Measurements from ENCODE around the gene ADCY2. TPM values are rescaled to one million over a fixed set of nuclear protein-coding genes. Genes with fewer than 3 reads are reported as not detected.
A peak's percentile ranks its signal among the peaks of the same experiment; 100 is the strongest.

Gene ADCY2
- total RNA-seq, 2 experiments from 2014 or later, result not detected

- no peaks in the 10 kb centered on the region for H3K27me3 Mint-ChIP-seq (ENCODE audit: low read depth)
- intact Hi-C loops (cut with micrococcal nuclease), result loop anchor here (1.0 to 10.0 kb wide), 6 partner anchors 9 to 1492 kb away; partner anchors contain the start of genes MED10, NSUN2, SRD5A1 and TENT4A
- peaks cover 34% of the 10 kb centered on the region for H3K36me3 Mint-ChIP-seq (ENCODE audit: low read depth)
- H3K9me3 Mint-ChIP-seq, result no peaks in the 10 kb centered on the region
- H3K4me3 Mint-ChIP-seq, result peak overlapping the region; percentile 96
- H3K27ac Mint-ChIP-seq, result peak overlapping the region; percentile 82
- DNase-seq, result peak; percentile 49
- CTCF ChIA-PET, result interaction anchor here (1.4 to 2.9 kb wide), 2 partner anchors 11 to 18 kb away, joined by 3 to 12 read pairs; no protein-coding TSS in a partner anchor
- peaks cover 67% of the 10 kb centered on the region for H3K4me1 Mint-ChIP-seq (ENCODE audit: low read depth)
These were observed 473.7 kb downstream of the ADCY2 start for GRCh38 chr5:7869474-7870136.

GRCh38 chr5:7871653-7872052 lies 475.7 kb downstream of the ADCY2 start:
- Mint-ChIP-seq H3K27ac (no peak overlapping the region), H3K9me3 (no peaks in the 10 kb centered on the region), H3K4me1 (ENCODE audit: low read depth) (peaks cover 62% of the 10 kb centered on the region), H3K4me3 (no peak overlapping the region), H3K36me3 (ENCODE audit: low read depth) (peaks cover 38% of the 10 kb centered on the region), H3K27me3 (ENCODE audit: low read depth) (no peaks in the 10 kb centered on the region)
- CTCF ChIA-PET, result interaction anchor here (1.8 kb wide), 1 partner anchor 14 kb away, joined by 5 read pairs; no protein-coding TSS in a partner anchor
- no peak for DNase-seq
- intact Hi-C loops (cut with micrococcal nuclease), result loop anchor here (5.0 to 10.0 kb wide), 2 partner anchors 583 to 1494 kb away; partner anchors contain the start of gene MED10

GRCh38 chr5:7872517-7873130 lies 476.7 kb downstream of the ADCY2 start:
- Mint-ChIP-seq H3K36me3 (ENCODE audit: low read depth) (peaks cover 42% of the 10 kb centered on the region), H3K4me1 (ENCODE audit: low read depth) (peaks cover 60% of the 10 kb centered on the region), H3K9me3 (no peaks in the 10 kb centered on the region), H3K27me3 (ENCODE audit: low read depth) (no peaks in the 10 kb centered on the region), H3K4me3 (peak overlapping the region; percentile 2), H3K27ac (no peak overlapping the region)
- CTCF ChIA-PET, result interaction anchor here (0.9 to 1.8 kb wide), 3 partner anchors 9 to 16 kb away, joined by 3 to 5 read pairs (median 4); no protein-coding TSS in a partner anchor
- intact Hi-C loops (cut with micrococcal nuclease), result loop anchor here (5.0 to 10.0 kb wide), 2 partner anchors 582 to 1495 kb away; partner anchors contain the start of gene MED10
- no peak for DNase-seq

GRCh38 chr5:7873216-7873615 lies 477.3 kb downstream of the ADCY2 start:
- peak; percentile 46 for DNase-seq
- H3K36me3 Mint-ChIP-seq (ENCODE audit: low read depth), result peaks cover 48% of the 10 kb centered on the region

GRCh38 chr5:7874639-7875038 lies 478.7 kb downstream of the ADCY2 start:
- peaks cover 48% of the 10 kb centered on the region for H3K36me3 Mint-ChIP-seq (ENCODE audit: low read depth)
- DNase-seq, result no peak

More at GRCh38 chr5:7873216-7873615, 477.3 kb downstream of the ADCY2 start:
- intact Hi-C loops (cut with micrococcal nuclease), result loop anchor here (5.0 to 10.0 kb wide), 2 partner anchors 582 to 1496 kb away; partner anchors contain the start of gene MED10
- Mint-ChIP-seq H3K4me3 (peak overlapping the region; percentile 2), H3K4me1 (ENCODE audit: low read depth) (peaks cover 64% of the 10 kb centered on the region), H3K27ac (no peak overlapping the region), H3K9me3 (no peaks in the 10 kb centered on the region), H3K27me3 (ENCODE audit: low read depth) (no peaks in the 10 kb centered on the region)
- CTCF ChIA-PET, result interaction anchor here (0.9 to 1.8 kb wide), 4 partner anchors 8 to 16 kb away, joined by 3 to 5 read pairs (median 4); no protein-coding TSS in a partner anchor

GRCh38 chr5:7875151-7875550 lies 479.2 kb downstream of the ADCY2 start:
- H3K4me1 Mint-ChIP-seq (ENCODE audit: low read depth), result peaks cover 71% of the 10 kb centered on the region

More at GRCh38 chr5:7874639-7875038, 478.7 kb downstream of the ADCY2 start:
- no peak overlapping the region for H3K4me3 Mint-ChIP-seq
- no peaks in the 10 kb centered on the region for H3K9me3 Mint-ChIP-seq
- intact Hi-C loops (cut with micrococcal nuclease), result loop anchor here (5.0 to 10.0 kb wide), 2 partner anchors 580 to 1497 kb away; partner anchors contain the start of gene MED10
- H3K4me1 Mint-ChIP-seq (ENCODE audit: low read depth), result peaks cover 75% of the 10 kb centered on the region
- CTCF ChIA-PET, result interaction anchor here (1.1 to 3.2 kb wide), 2 partner anchors 11 to 18 kb away, joined by 4 to 15 read pairs; no protein-coding TSS in a partner anchor
- H3K27me3 Mint-ChIP-seq (ENCODE audit: low read depth), result no peaks in the 10 kb centered on the region
- no peak overlapping the region for H3K27ac Mint-ChIP-seq

GRCh38 chr5:7876867-7877266 lies 480.9 kb downstream of the ADCY2 start:
- H3K4me1 Mint-ChIP-seq (ENCODE audit: low read depth), result peaks cover 64% of the 10 kb centered on the region
- no peak overlapping the region for H3K27ac Mint-ChIP-seq
- intact Hi-C loops (cut with micrococcal nuclease), result loop anchor here (10.0 kb wide), 1 partner anchor 578 kb away; no protein-coding TSS in a partner anchor
- H3K9me3 Mint-ChIP-seq, result no peaks in the 10 kb centered on the region
- CTCF ChIA-PET, result interaction anchor here (3.2 kb wide), 1 partner anchor 9 kb away, joined by 15 read pairs; no protein-coding TSS in a partner anchor
- no peaks in the 10 kb centered on the region for H3K27me3 Mint-ChIP-seq (ENCODE audit: low read depth)
- peak; percentile 45 for DNase-seq
- peaks cover 62% of the 10 kb centered on the region for H3K36me3 Mint-ChIP-seq (ENCODE audit: low read depth)
- H3K4me3 Mint-ChIP-seq, result no peak overlapping the region

More at GRCh38 chr5:7875151-7875550, 479.2 kb downstream of the ADCY2 start:
- no peak for DNase-seq
- CTCF ChIA-PET, result interaction anchor here (3.2 kb wide), 1 partner anchor 11 kb away, joined by 15 read pairs; no protein-coding TSS in a partner anchor
- intact Hi-C loops (cut with micrococcal nuclease), result loop anchor here (10.0 kb wide), 1 partner anchor 580 kb away; no protein-coding TSS in a partner anchor
- Mint-ChIP-seq H3K27me3 (ENCODE audit: low read depth) (no peaks in the 10 kb centered on the region), H3K36me3 (ENCODE audit: low read depth) (peaks cover 52% of the 10 kb centered on the region), H3K27ac (no peak overlapping the region), H3K9me3 (no peaks in the 10 kb centered on the region), H3K4me3 (no peak overlapping the region)

- Mint-ChIP-seq H3K27me3 (ENCODE audit: low read depth) (no peaks in the 10 kb centered on the region), H3K4me1 (ENCODE audit: low read depth) (peaks cover 54% of the 10 kb centered on the region), H3K27ac (peak overlapping the region; percentile 48), H3K9me3 (no peaks in the 10 kb centered on the region), H3K4me3 (no peak overlapping the region), H3K36me3 (ENCODE audit: low read depth) (peaks cover 64% of the 10 kb centered on the region)
- no peak for DNase-seq
- CTCF ChIA-PET, result no interaction called here
- intact Hi-C loops (cut with micrococcal nuclease), result loop anchor here (1.0 to 10.0 kb wide), 4 partner anchors 9 to 1049 kb away; partner anchors contain the start of genes FASTKD3 and MTRR
These were observed 481.9 kb downstream of the ADCY2 start for GRCh38 chr5:7877851-7878250.

- H3K27ac Mint-ChIP-seq, result peak overlapping the region; percentile 48
- H3K9me3 Mint-ChIP-seq, result no peaks in the 10 kb centered on the region
- intact Hi-C loops (cut with micrococcal nuclease), result loop anchor here (1.0 to 10.0 kb wide), 4 partner anchors 9 to 1049 kb away; partner anchors contain the start of genes FASTKD3 and MTRR
- CTCF ChIA-PET, result no interaction called here
- H3K27me3 Mint-ChIP-seq (ENCODE audit: low read depth), result no peaks in the 10 kb centered on the region
- DNase-seq, result peak; percentile 28
- H3K4me1 Mint-ChIP-seq (ENCODE audit: low read depth), result peaks cover 48% of the 10 kb centered on the region
- peaks cover 67% of the 10 kb centered on the region for H3K36me3 Mint-ChIP-seq (ENCODE audit: low read depth)
- no peak overlapping the region for H3K4me3 Mint-ChIP-seq
These were observed 482.5 kb downstream of the ADCY2 start for GRCh38 chr5:7878381-7878873.
